A549 treated with RU486 at 1 μM for 4 hours (cell line): ENCODE data around the gene CPE. TPM values are rescaled to one million over a fixed set of nuclear protein-coding genes. Genes with fewer than 3 reads are reported as not detected.

ENCODE experiments used
- total RNA-seq: library from RNA; stranded (reverse); fragments of 200-300 nt; extraction: Qiagen RNA extraction; gene quantifications from 5 replicates; pipeline ENCODE4 v1.2.3, GENCODE V29; 2022; ENCODE audit warnings: low read depth

The CPE gene
- total RNA-seq, result 0.81 to 2.0 TPM (median 1.7 TPM) in 5 replicates

GRCh38 chr4:165378745-165379677, at the start of gene CPE:
CPE (plus strand) TSS chr4:165379008; CDS start chr4:165379222, 214 bp downstream.

Other genes starting within 250 kb of the CPE start
- 10.0 to 13.3 TPM (median 11.6 TPM) in 5 replicates for gene KLHL2, start 171.4 kb upstream of the CPE start, total RNA-seq
- gene MSMO1, start 51.3 kb upstream of the CPE start, total RNA-seq, result 7.1 to 20.9 TPM (median 19.7 TPM) in 5 replicates